GM06990 (cell line): ENCODE data around the gene DPP10.

Experiments used
- DNase-seq: peaks from one replicate; pipeline ENCODE4 v3.0.0-alpha.2; 2011; ENCODE audit not compliant: insufficient read length; ENCODE audit errors: extremely low read depth
- H3K27me3 ChIP-seq: replicated peaks from 2 replicates; pipeline ENCODE4 v1.6.0; 2011; ENCODE audit warnings: low read length; ENCODE audit not compliant: control insufficient read depth, insufficient read depth
- H3K36me3 ChIP-seq: 2 replicates; pipeline ENCODE4 v1.5.1; 2011; ENCODE audit warnings: low read length; ENCODE audit not compliant: control insufficient read depth, insufficient read depth
- H3K4me3 ChIP-seq: replicated peaks from 2 replicates; pipeline ENCODE4 v1.5.1; 2011; ENCODE audit warnings: low read depth, mild to moderate bottlenecking, control low read depth, low read length
- TF ChIP-seq, protein P1 (sequence below): IDR thresholded peaks from 2 replicates; pipeline ENCODE4 v1.5.1; 2011; ENCODE audit warnings: low read length, control low read depth, mild to moderate bottlenecking, inconsistent platforms; ENCODE audit not compliant: insufficient read depth, poor library complexity, severe bottlenecking

DPP10 gene

DNA sequence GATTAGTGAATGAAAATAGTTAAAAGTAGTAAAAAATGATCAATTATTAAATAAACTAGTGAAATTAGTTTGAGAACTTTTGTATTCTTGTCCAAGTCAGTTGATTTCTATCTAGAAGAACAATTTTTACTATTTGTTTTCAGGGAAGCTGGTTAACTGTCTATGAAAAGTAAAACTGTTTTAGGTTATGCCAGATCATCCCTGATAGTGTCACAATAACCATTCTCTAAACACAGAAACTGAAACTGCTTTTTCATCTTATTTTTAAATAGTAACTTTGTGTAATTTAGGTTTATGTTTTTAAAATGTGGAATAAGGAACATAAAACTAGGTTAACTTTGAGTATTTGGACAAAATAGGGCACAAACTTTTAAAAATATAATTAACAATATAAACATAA, 1087.2 kb downstream of the DPP10 start:
- TF ChIP-seq, protein P1, sequence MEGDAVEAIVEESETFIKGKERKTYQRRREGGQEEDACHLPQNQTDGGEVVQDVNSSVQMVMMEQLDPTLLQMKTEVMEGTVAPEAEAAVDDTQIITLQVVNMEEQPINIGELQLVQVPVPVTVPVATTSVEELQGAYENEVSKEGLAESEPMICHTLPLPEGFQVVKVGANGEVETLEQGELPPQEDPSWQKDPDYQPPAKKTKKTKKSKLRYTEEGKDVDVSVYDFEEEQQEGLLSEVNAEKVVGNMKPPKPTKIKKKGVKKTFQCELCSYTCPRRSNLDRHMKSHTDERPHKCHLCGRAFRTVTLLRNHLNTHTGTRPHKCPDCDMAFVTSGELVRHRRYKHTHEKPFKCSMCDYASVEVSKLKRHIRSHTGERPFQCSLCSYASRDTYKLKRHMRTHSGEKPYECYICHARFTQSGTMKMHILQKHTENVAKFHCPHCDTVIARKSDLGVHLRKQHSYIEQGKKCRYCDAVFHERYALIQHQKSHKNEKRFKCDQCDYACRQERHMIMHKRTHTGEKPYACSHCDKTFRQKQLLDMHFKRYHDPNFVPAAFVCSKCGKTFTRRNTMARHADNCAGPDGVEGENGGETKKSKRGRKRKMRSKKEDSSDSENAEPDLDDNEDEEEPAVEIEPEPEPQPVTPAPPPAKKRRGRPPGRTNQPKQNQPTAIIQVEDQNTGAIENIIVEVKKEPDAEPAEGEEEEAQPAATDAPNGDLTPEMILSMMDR, result no peak
- Histone ChIP-seq H3K36me3 (no peaks in the 10 kb centered on the region), H3K4me3 (no peak overlapping the region), H3K27me3 (no peaks in the 10 kb centered on the region)
- no peak for DNase-seq

DNA sequence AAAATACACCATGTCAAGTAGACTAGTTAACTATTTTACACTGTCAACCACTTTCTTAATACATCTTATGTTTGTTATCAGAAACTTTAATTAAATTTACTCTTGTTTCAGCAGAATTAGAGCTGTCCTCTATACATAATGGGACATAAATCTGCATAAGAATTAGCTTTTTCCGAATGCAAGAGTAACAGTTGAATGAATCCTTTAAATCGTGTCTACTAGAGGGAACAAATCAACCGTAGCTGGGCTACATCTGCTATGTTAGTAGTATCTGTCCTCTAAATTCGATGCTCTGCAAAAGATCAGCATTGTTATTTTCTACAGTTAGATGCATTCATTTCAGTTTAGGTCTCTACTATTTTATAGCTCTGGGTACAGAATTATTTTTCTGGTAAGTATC, 1090.6 kb downstream of the DPP10 start:
- H3K27me3 ChIP-seq, result no peaks in the 10 kb centered on the region
- no peak overlapping the region for H3K4me3 ChIP-seq
- TF ChIP-seq, protein P1, result no peak
- no peak for DNase-seq
- H3K36me3 ChIP-seq, result no peaks in the 10 kb centered on the region

DNA sequence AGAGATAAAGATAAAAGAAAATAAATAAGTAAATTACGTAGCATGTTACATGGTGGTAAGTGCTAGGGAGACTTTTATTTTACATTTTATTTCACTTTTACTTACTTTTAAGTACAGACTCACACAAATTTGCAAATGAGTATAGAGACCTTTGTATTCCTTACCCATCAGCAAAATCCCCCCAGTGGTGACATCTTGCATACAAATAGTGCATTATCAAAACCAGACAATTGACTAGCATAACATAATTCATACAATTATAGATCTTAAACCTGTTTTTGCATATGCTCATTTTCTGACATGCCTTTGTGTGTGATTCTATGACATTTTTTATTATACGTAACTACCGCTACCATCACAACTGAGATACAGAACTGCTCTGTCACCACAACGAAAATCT, 1099.4 kb downstream of the DPP10 start:
- Histone ChIP-seq H3K4me3 (no peak overlapping the region), H3K36me3 (no peaks in the 10 kb centered on the region), H3K27me3 (no peaks in the 10 kb centered on the region)
- DNase-seq, result no peak
- TF ChIP-seq, protein P1, result no peak

DNA sequence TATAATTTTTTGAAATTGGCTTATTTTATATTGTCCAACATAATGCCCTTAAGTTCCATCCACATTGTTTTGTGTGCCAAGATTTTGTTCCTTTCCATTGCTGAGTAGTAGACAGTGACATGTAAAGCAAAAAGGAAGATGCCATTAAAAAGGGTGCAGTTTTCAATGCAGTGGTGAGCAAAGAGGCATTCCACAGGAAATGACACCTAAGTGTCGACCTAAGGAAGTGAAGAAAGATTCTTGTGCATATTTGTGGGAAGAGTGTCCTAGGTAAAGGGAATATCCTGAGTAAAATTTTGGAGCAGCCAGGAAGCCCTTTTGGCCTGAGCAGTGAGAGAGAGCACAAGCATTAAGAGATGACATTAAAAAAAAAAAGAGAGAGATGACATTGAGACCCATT, 1099.9 kb downstream of the DPP10 start:
- Histone ChIP-seq H3K36me3 (no peaks in the 10 kb centered on the region), H3K4me3 (no peak overlapping the region), H3K27me3 (no peaks in the 10 kb centered on the region)
- TF ChIP-seq, protein P1, result no peak
- DNase-seq, result no peak

DNA sequence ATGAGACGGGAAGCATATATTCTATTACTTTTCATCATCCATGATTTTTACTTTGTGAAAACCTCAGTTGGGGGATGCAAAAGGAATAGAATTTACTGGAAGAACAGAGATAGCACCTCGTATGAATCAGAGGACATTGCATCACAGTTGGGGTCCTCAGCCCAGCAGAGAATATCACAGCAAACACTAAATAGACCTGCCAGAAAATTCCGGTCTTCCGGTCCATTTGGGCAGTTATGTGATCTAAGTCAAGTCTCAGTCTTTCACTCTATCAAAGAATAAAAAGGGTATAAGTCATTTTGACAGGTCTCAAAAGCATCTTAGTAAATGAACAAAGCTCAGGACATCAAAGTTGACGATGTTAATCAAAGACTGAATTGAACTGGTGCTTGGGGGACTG, 1100.6 kb downstream of the DPP10 start:
- no peaks in the 10 kb centered on the region for H3K27me3 ChIP-seq
- no peak for DNase-seq
- H3K4me3 ChIP-seq, result no peak overlapping the region
- H3K36me3 ChIP-seq, result no peaks in the 10 kb centered on the region
- TF ChIP-seq, protein P1, result no peak

DNA sequence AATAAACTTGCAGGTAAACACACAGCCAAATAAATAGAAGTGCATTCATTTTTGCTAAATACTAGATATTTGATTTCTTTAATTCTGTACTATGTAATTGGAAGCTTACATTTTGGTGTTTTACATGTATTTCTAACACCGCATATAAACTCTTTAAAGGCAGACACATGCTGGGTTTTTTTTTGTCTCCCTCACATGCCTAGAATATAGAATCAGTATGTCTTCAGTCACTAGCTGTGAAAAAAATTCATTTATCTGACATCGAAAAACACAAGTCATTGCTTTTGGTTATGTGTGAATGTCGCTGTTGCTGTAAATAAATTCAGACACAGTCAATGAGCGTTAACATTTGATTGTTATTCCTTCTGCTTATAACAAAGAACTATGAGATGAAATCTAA, 1101.0 kb downstream of the DPP10 start:
- Histone ChIP-seq H3K4me3 (no peak overlapping the region), H3K36me3 (no peaks in the 10 kb centered on the region), H3K27me3 (no peaks in the 10 kb centered on the region)
- TF ChIP-seq, protein P1, result no peak
- DNase-seq, result no peak
